OCI-LY7 (cell line): ENCODE measurements around the gene LEF1.

Experiments
- EZH2phosphoT487 ChIP-seq: fragments of 200-600 bp; sonication (generic); IDR thresholded peaks from 2 replicates; pipeline ENCODE4 v1.6.1; 2018; ENCODE audit warnings: low read depth, borderline replicate concordance, mild to moderate bottlenecking, mixed run types, antibody characterized with exemption, low read length, moderate library complexity, mixed read lengths
- TF ChIP-seq, protein P1 (sequence below): fragments of 200-600 bp; sonication (generic); conservative IDR thresholded peaks from 2 replicates; pipeline ENCODE4 v1.5.1; 2014; ENCODE audit warnings: mild to moderate bottlenecking, antibody characterized with exemption, low read length, moderate library complexity, mixed read lengths

DNA sequence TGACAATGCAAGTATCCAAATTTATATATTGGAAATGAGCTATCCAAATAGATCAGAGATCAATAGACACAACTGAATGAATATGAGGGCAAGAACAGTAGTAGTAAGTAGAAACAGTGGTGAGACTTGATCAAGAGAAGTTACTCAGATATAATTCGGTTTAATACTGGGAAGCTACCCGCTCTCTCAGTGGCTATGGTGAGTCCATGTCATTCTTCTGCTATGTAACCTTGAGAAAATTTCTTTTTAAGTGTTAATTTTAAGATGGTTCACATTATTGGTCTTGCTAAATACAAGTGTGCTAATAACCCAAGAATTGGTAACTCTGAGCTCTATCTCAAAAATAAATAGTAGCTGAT, 53.6 kb downstream of the LEF1 start:
- TF ChIP-seq, protein P1, sequence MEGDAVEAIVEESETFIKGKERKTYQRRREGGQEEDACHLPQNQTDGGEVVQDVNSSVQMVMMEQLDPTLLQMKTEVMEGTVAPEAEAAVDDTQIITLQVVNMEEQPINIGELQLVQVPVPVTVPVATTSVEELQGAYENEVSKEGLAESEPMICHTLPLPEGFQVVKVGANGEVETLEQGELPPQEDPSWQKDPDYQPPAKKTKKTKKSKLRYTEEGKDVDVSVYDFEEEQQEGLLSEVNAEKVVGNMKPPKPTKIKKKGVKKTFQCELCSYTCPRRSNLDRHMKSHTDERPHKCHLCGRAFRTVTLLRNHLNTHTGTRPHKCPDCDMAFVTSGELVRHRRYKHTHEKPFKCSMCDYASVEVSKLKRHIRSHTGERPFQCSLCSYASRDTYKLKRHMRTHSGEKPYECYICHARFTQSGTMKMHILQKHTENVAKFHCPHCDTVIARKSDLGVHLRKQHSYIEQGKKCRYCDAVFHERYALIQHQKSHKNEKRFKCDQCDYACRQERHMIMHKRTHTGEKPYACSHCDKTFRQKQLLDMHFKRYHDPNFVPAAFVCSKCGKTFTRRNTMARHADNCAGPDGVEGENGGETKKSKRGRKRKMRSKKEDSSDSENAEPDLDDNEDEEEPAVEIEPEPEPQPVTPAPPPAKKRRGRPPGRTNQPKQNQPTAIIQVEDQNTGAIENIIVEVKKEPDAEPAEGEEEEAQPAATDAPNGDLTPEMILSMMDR, result no peak
- TF ChIP-seq EZH2phosphoT487, result no peak
